Body of pancreas (tissue), 4 donors: ENCODE measurements around the gene PCCA. TPM values are rescaled to one million over a fixed set of nuclear protein-coding genes. Genes with fewer than 3 reads are reported as not detected.
"Not testable (repeated sequence)": the region's sequence is repeated elsewhere in the genome, so short reads cannot be mapped to it uniquely, and the experiment has no call there.

ENCODE experiments used
- ATAC-seq: fragments of 150-250 bp; one replicate; pipeline ENCODE4 v1.9.1; 2016
- DNase-seq, 4 donors: peaks; one replicate each; pipeline ENCODE4 v3.0.0-alpha.2; 2019
- H3K27ac ChIP-seq, 4 donors: fragments of 200-600 bp; sonication (generic); 1 replicate in 3 of 4; 2 replicates in 1 of 4; pipeline versions ENCODE4 v1.5.1 to v1.6.1; 2016 to 2019; ENCODE audit warnings: mild to moderate bottlenecking in 1 of 4, mixed read lengths in 1 of 4, moderate library complexity in 1 of 4
- H3K27me3 ChIP-seq, 2 donors: fragments of 200-600 bp; sonication (generic); one replicate each; pipeline ENCODE4 v1.6.0; 2016; ENCODE audit warnings: mild to moderate bottlenecking in 1 of 2
- H3K36me3 ChIP-seq, 2 donors: fragments of 200-600 bp; sonication (generic); replicated peaks in 1 of 2; 2 replicates each; pipeline ENCODE4 v1.5.1; 2016; ENCODE audit warnings: low read depth in 2 of 2; ENCODE audit not compliant: insufficient read depth in 1 of 2
- H3K4me1 ChIP-seq: fragments of 200-600 bp; sonication (generic); one replicate; pipeline ENCODE4 v1.6.0; 2016
- H3K4me3 ChIP-seq, 2 donors: fragments of 200-600 bp; sonication (generic); 1 replicate in 1 of 2; 2 replicates in 1 of 2; pipeline ENCODE4 v1.5.1; 2016 to 2019
- H3K9me3 ChIP-seq, 3 donors: fragments of 200-600 bp; sonication (generic); 1 replicate in 2 of 3; 2 replicates in 1 of 3; pipeline ENCODE4 v1.5.1; 2016
- POLR2A ChIP-seq, 3 donors: fragments of 450-650 bp; IDR thresholded peaks; one replicate each; pipeline ENCODE4 v1.6.1; 2016; ENCODE audit warnings: antibody characterized with exemption in 3 of 3, mild to moderate bottlenecking in 2 of 3
- WGBS, 2 donors: methylation state at CpG; one replicate each; pipeline ENCODE4 v1.1.5; 2017; 5-methylcytosine and 5-hydroxymethylcytosine counted together
- intact Hi-C: fragments of 100-400 bp; cut with DNase I; formaldehyde crosslinking; loops from one replicate; pipeline ENCODE4 v1.15.1; 2023
- total RNA-seq, 2 donors: library from RNA; depleted of rRNA; stranded (reverse); fragments of >200 nt; gene quantifications; one replicate each; pipeline ENCODE4 v1.1.0, GENCODE V29; 2016
- TF ChIP-seq, protein P1 (sequence below), 7 experiments: fragments of 450-650 bp in 4 of 7; fragments of 200-600 bp in 3 of 7; sonication (generic) in 3 of 7; IDR thresholded peaks; one replicate each; pipeline ENCODE4 v1.5.1; 2016 to 2019; ENCODE audit warnings: antibody characterized with exemption in 7 of 7

PCCA gene
- total RNA-seq, 2 donors from 2014 or later: 45.2 to 46.2 TPM

DNA sequence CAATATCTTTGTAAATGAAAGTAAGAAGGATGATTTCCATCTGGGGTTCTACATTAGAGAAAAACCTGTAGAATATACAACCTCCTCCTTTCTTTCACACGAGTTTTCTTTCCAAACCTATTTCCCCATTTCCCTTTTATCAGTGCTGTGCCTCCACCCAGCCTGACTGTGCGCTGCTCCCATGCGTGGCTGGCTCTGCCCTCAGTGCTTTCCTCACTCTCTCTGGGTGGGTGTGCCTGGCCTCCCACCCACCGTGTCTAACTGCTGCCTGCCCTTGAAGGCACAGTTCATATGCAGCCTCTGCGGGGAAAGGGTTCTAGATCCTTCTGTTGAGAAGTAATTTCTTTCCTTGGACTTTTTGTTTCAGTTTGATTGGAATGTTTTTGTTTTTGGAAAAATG is 70.7 kb downstream of the PCCA start:
- DNase-seq (no peak), ATAC-seq (no peak)
- intact Hi-C loops: no loop called here
- H3K36me3 ChIP-seq: peaks cover 0 to 4% of the 10 kb centered on the region in 2 donors
- no peaks in the 10 kb centered on the region for H3K27me3 ChIP-seq
- H3K4me1 ChIP-seq: no peaks in the 10 kb centered on the region
- TF ChIP-seq, protein P1, sequence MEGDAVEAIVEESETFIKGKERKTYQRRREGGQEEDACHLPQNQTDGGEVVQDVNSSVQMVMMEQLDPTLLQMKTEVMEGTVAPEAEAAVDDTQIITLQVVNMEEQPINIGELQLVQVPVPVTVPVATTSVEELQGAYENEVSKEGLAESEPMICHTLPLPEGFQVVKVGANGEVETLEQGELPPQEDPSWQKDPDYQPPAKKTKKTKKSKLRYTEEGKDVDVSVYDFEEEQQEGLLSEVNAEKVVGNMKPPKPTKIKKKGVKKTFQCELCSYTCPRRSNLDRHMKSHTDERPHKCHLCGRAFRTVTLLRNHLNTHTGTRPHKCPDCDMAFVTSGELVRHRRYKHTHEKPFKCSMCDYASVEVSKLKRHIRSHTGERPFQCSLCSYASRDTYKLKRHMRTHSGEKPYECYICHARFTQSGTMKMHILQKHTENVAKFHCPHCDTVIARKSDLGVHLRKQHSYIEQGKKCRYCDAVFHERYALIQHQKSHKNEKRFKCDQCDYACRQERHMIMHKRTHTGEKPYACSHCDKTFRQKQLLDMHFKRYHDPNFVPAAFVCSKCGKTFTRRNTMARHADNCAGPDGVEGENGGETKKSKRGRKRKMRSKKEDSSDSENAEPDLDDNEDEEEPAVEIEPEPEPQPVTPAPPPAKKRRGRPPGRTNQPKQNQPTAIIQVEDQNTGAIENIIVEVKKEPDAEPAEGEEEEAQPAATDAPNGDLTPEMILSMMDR (IDR thresholded peaks at IDR 0.05): no peak
- no peak for TF ChIP-seq POLR2A (IDR thresholded peaks at IDR 0.05)
- no peaks in the 10 kb centered on the region for H3K9me3 ChIP-seq
- 93 to 95% methylated on average over 5 of the region's 5 CpGs for WGBS, 2 donors
- H3K27ac ChIP-seq: no peak overlapping the region
- H3K4me3 ChIP-seq: no peak overlapping the region

DNA sequence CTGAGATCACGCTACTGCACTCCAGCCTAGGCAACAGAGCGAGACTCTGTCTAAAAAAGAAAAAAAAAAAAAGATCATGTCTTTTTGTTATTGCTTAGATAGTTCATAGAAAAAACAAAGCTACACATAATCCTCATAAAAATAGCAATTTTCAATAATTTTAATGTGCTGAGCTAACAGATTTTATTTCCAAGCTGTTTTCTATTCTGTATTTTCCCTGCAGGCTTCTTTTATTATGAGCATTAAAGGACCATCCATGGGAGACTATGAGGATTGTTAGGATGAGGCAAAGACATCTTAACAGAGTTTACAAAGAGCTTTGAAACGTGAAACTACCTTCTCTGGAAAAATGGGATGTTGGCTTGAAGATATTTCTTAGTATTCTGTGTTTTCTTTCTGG is 71.6 kb downstream of the PCCA start:
- no peak for TF ChIP-seq POLR2A (IDR thresholded peaks at IDR 0.05)
- TF ChIP-seq, protein P1 (IDR thresholded peaks at IDR 0.05): no peak
- Histone ChIP-seq H3K4me1 (no peaks in the 10 kb centered on the region), H3K9me3 (no peaks in the 10 kb centered on the region), H3K4me3 (no peak overlapping the region), H3K27me3 (no peaks in the 10 kb centered on the region), H3K36me3 (peaks cover 0 to 4% of the 10 kb centered on the region in 2 donors), H3K27ac (no peak overlapping the region)
- ATAC-seq (no peak), DNase-seq (no peak)
- intact Hi-C loops: no loop called here
- WGBS, 2 donors: 90 to 91% methylated on average over 3 of the region's 3 CpGs

DNA sequence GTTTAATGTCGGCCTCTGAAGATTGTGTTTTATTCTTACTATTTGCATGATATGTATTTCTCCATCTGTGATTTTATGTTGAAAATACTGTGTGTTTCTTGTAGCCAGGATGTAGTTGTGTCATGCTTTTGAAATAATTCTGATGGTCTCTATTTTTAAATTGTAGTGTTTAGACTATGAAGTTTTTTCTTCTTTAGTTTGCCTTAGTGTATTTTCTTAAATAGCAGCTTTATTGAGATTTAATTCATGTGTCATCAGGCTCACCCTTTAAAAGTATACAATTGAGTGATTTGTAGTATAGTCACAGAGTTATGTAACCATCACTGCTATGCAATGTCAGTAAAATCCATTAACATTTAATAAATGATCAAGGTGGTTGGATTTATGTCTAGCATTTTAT is 74.5 kb downstream of the PCCA start:
- Histone ChIP-seq H3K36me3 (no peaks in the 10 kb centered on the region), H3K27ac (no peak overlapping the region), H3K4me1 (no peaks in the 10 kb centered on the region), H3K4me3 (no peak overlapping the region), H3K27me3 (no peaks in the 10 kb centered on the region), H3K9me3 (no peaks in the 10 kb centered on the region)
- no peak for DNase-seq
- 81 to 89% methylated on average over 1 of the region's 1 CpG for WGBS, 2 donors
- TF ChIP-seq POLR2A (IDR thresholded peaks at IDR 0.05): no peak
- TF ChIP-seq, protein P1 (IDR thresholded peaks at IDR 0.05): no peak
- ATAC-seq: no peak
- intact Hi-C loops: no loop called here

DNA sequence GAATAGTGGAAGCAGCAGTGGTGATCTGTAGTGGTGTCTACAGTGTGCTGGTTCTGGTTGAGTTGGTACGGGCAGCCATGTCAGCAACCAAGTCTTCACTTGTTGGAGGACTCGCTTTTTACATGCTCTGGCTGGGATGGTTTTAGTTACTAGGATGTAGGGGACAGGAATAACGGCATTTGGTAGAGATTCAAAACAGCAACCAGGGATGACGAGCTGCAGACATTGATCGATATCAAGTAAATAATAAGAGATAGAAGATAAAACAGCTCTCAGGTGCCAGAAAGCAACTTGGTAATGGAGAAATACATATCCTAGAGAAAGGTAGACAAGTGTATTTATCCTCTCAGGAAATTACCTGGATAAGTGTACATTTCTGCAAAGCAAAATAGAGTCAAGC is 84.3 kb downstream of the PCCA start:
- no peaks in the 10 kb centered on the region for H3K9me3 ChIP-seq
- intact Hi-C loops: no loop called here
- TF ChIP-seq, protein P1 (IDR thresholded peaks at IDR 0.05): no peak
- no peak for TF ChIP-seq POLR2A (IDR thresholded peaks at IDR 0.05)
- DNase-seq (no peak), ATAC-seq (no peak)
- H3K27me3 ChIP-seq: no peaks in the 10 kb centered on the region
- H3K36me3 ChIP-seq: no peaks in the 10 kb centered on the region
- H3K27ac ChIP-seq: no peak overlapping the region
- WGBS, 2 donors: 87 to 99% methylated on average over 5 of the region's 5 CpGs
- no peak overlapping the region for H3K4me3 ChIP-seq
- H3K4me1 ChIP-seq: peaks cover 9% of the 10 kb centered on the region

DNA sequence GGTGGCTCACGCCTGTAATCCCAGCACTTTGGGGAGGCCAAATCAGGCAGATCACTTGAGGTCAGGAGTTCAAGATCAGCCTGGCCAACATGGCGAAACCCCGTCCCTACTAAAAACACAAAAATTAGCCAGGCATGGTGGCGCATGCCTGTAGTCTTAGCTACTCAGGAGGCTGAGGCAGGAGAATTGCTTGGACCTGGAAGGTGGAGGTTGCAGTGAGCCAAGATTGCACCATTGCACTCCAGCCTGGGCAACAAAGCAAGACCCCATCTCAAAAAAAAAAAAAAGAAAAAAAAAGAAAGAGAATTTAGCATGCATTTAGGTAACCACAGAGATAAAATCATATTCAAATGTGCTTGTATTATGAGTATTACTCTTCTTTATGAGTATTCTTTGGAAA is 85.6 kb downstream of the PCCA start:
- H3K4me3 ChIP-seq, H3K27ac ChIP-seq, intact Hi-C loops, DNase-seq, H3K36me3 ChIP-seq, H3K27me3 ChIP-seq, H3K4me1 ChIP-seq, ATAC-seq, H3K9me3 ChIP-seq: not testable (repeated sequence)
- WGBS, 2 donors: 95 to 99% methylated on average over 4 of the region's 4 CpGs
